Heart left ventricle (tissue), 16 donors: Measurements from ENCODE around the gene RBM20. TPM values are rescaled to one million over a fixed set of nuclear protein-coding genes. Genes with fewer than 3 reads are reported as not detected.
"Not testable (repeated sequence)": the region's sequence is repeated elsewhere in the genome, so short reads cannot be mapped to it uniquely, and the experiment has no call there.

ENCODE experiments used
- ATAC-seq, 4 donors: fragments of 200-7000 bp; cut with Tn5 transposase; one replicate each; pipeline ENCODE4 v1.9.1; 2020 to 2022; ENCODE audit warnings: moderate library complexity in 4 of 4, mild to moderate bottlenecking in 3 of 4, moderate number of reproducible peaks in 1 of 4
- DNase-seq, 5 donors: peaks; one replicate each; pipeline ENCODE4 v3.0.0-alpha.2; 2020
- H3K27ac ChIP-seq, 12 donors: fragments of 200-600 bp; sonication (generic) in 4 of 12; one replicate each; pipeline versions ENCODE4 v1.5.0 to v1.8.0; 2016 to 2022; ENCODE audit warnings: mild to moderate bottlenecking in 2 of 12
- H3K27me3 ChIP-seq, 9 donors: fragments of 200-600 bp; sonication (generic) in 2 of 9; one replicate each; pipeline versions ENCODE4 v1.5.1 to v1.8.0; 2016 to 2022; ENCODE audit warnings: mild to moderate bottlenecking in 3 of 9
- H3K36me3 ChIP-seq, 9 donors: fragments of 200-600 bp; sonication (generic) in 2 of 9; one replicate each; pipeline versions ENCODE4 v1.5.0 to v1.8.0; 2018 to 2022; ENCODE audit warnings: mild to moderate bottlenecking in 2 of 9
- H3K4me1 ChIP-seq, 12 donors: fragments of 200-600 bp; sonication (generic) in 4 of 12; one replicate each; pipeline versions ENCODE4 v1.5.0 to v1.8.0; 2016 to 2022; ENCODE audit warnings: mild to moderate bottlenecking in 3 of 12
- H3K4me3 ChIP-seq, 12 donors: fragments of 200-600 bp; sonication (generic) in 4 of 12; one replicate each; pipeline versions ENCODE4 v1.5.0 to v1.8.0; 2017 to 2022; ENCODE audit warnings: mild to moderate bottlenecking in 9 of 12, moderate library complexity in 4 of 12
- H3K9me3 ChIP-seq, 12 donors: fragments of 200-600 bp; sonication (generic) in 4 of 12; one replicate each; pipeline versions ENCODE4 v1.5.0 to v1.8.0; 2016 to 2022; ENCODE audit warnings: mild to moderate bottlenecking in 1 of 12
- POLR2A ChIP-seq, 2 donors: fragments of 450-650 bp; IDR thresholded peaks; one replicate each; pipeline ENCODE4 v1.6.1; 2017; ENCODE audit warnings: antibody characterized with exemption in 2 of 2, mild to moderate bottlenecking in 2 of 2, moderate library complexity in 2 of 2
- WGBS, 4 donors: extraction: QIAGEN DNeasy Blood & Tissue Kit in 2 of 4; methylation state at CpG; one replicate each; pipeline versions ENCODE4 v1.1.5 to v1.1.7; 2013 to 2018; 5-methylcytosine and 5-hydroxymethylcytosine counted together
- intact Hi-C, 10 donors: fragments of 100-400 bp; cut with DNase I; formaldehyde crosslinking; loops; one replicate each; pipeline versions ENCODE4 v1.11.1 to v1.14.2; 2022
- polyA plus RNA-seq, 2 donors: library from polyadenylated mRNA; stranded (reverse); fragments of 200-250 nt; gene quantifications; one replicate each; pipeline ENCODE4 v1.2.3, GENCODE V29; 2013
- total RNA-seq, 9 donors: library from RNA; depleted of rRNA in 2 of 9; stranded (reverse); fragments of >200 nt in 2 of 9; fragmentation: NEBNext Ultra II Directional in 3 of 9; extraction: Animal tissue kit (Norgen Biotek cat#: 25700) in 3 of 9; gene quantifications; one replicate each; pipeline versions ENCODE4 v1.1.0 to v1.2.4, GENCODE V29; 2016 to 2023
- TF ChIP-seq, protein P1 (sequence below), 12 donors: fragments of 200-600 bp; sonication (generic) in 4 of 12; IDR thresholded peaks; one replicate each; pipeline versions ENCODE4 v1.5.0 to v1.8.0; 2018 to 2022; ENCODE audit warnings: antibody characterized with exemption in 12 of 12, mild to moderate bottlenecking in 5 of 12
- donor health status: ischemic (EF 13 %, LVEDD 7.1; RV severe dilation, severe dysfunction).
- donor health status: healthy with polysubstance abuse.
- donor health status: DM: no; HTN: yes; CAD: no.
- donor health status: DM: no; HTN: no; CAD: no.
- donor health status: ischemic (EF 25% LVEDD 6.9; RV normal size, moderate dysfunction).
- donor health status: ischemic (EF 25% LVEDD 5.7; RV mildly dilated, moderate dysfunction).
- donor health status: healthy.
- donor health status: DM: yes; HTN: yes; CAD: no.
- donor health status: ischemic (EF 35%, LVEDD 5.7; RV mildly dilated, moderate dysfunction).
- donor health status: nonischemic (EF 11% LVEDD 7.7; RV severe dilation, severe dysfunction).
- donor health status: DM: yes; HTN: yes; CAD: no.
- donor health status: PGD.
- donor health status: ischemic (EF 29% LVEDD 5.4; RV normal size, mild dysfunction).
- donor health status: nonischemic (EF 23%, LVEDD 6.1; RV moderate dilation, normal function).

The RBM20 gene
- total and polyA plus RNA-seq, 11 donors = 29.9 to 152 (median 91.2) TPM

- H3K27me3 ChIP-seq = peaks cover 0 to 25% (median 0%) of the 10 kb centered on the region in 9 donors
- peak in 2 of 4 donors; percentile 9 to 37 for ATAC-seq
- intact Hi-C loops = no loop called here
- TF ChIP-seq, protein P1, sequence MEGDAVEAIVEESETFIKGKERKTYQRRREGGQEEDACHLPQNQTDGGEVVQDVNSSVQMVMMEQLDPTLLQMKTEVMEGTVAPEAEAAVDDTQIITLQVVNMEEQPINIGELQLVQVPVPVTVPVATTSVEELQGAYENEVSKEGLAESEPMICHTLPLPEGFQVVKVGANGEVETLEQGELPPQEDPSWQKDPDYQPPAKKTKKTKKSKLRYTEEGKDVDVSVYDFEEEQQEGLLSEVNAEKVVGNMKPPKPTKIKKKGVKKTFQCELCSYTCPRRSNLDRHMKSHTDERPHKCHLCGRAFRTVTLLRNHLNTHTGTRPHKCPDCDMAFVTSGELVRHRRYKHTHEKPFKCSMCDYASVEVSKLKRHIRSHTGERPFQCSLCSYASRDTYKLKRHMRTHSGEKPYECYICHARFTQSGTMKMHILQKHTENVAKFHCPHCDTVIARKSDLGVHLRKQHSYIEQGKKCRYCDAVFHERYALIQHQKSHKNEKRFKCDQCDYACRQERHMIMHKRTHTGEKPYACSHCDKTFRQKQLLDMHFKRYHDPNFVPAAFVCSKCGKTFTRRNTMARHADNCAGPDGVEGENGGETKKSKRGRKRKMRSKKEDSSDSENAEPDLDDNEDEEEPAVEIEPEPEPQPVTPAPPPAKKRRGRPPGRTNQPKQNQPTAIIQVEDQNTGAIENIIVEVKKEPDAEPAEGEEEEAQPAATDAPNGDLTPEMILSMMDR (IDR thresholded peaks at IDR 0.05) = no peak
- no peak for TF ChIP-seq POLR2A (IDR thresholded peaks at IDR 0.05)
- DNase-seq = no peak
- H3K36me3 ChIP-seq = no peaks in the 10 kb centered on the region
- H3K4me3 ChIP-seq = no peak overlapping the region
- H3K4me1 ChIP-seq = peaks cover 0 to 50% (median 12%) of the 10 kb centered on the region in 12 donors
- 17 to 24% (median 20%) methylated on average over 9 to 10 of the region's 10 CpGs for WGBS, 4 donors
- H3K9me3 ChIP-seq = no peaks in the 10 kb centered on the region
- peak overlapping the region; percentile 51 to 90 (median 78) for H3K27ac ChIP-seq
Measured at GRCh38 chr10:110637558-110638053, 6.5 kb upstream of the RBM20 start.

- TF ChIP-seq, protein P1 (IDR thresholded peaks at IDR 0.05) = no peak
- TF ChIP-seq POLR2A (IDR thresholded peaks at IDR 0.05) = no peak
- peaks cover 0 to 32% (median 5%) of the 10 kb centered on the region in 9 donors for H3K27me3 ChIP-seq
- 83 to 90% (median 85%) methylated on average over 3 of the region's 3 CpGs for WGBS, 4 donors
- ATAC-seq (no peak), DNase-seq (no peak)
- H3K36me3 ChIP-seq = no peaks in the 10 kb centered on the region
- H3K9me3 ChIP-seq = no peaks in the 10 kb centered on the region
- peaks cover 0 to 54% (median 14%) of the 10 kb centered on the region in 12 donors for H3K4me1 ChIP-seq
- intact Hi-C loops = no loop called here
- H3K4me3 ChIP-seq = no peak overlapping the region
- peak overlapping the region in 8 of 12 donors; percentile 61 to 90 (median 80) for H3K27ac ChIP-seq
Measured at GRCh38 chr10:110638319-110638718, 5.8 kb upstream of the RBM20 start.

DNA sequence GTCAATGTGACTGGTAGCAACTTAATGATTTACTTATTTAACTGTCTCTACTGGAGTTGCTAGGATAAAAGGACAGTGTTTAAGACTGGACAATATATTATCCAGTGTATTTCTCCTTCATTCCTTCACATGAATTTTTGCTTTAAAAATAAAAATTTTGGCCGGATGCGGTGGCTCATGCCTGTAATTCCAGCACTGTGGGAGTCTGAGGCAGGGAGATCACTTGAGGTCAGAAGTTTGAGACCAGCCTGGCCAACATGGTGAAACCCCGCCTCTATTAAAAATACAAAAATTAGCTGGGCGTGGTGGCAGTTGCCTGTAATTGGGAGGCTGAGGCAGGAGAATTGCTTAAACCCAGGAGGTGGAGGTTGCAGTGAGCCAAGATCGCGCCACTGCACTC, 5.1 kb upstream of the RBM20 start:
- Histone ChIP-seq H3K4me1 (peaks cover 0 to 56% (median 20%) of the 10 kb centered on the region in 12 donors), H3K27me3 (peaks cover 0 to 39% (median 12%) of the 10 kb centered on the region in 9 donors)
- DNase-seq, H3K27ac ChIP-seq, H3K9me3 ChIP-seq, H3K4me3 ChIP-seq, ATAC-seq, intact Hi-C loops, H3K36me3 ChIP-seq: not testable (repeated sequence)
- WGBS, 4 donors = 93 to 95% (median 95%) methylated on average over 6 of the region's 6 CpGs

- intact Hi-C loops = loop anchor here in 3 of 10 donors (5.0 to 10.0 kb wide), 2 partner anchors 42 to 125 kb away; no protein-coding TSS in a partner anchor
- H3K27ac ChIP-seq, ATAC-seq, H3K36me3 ChIP-seq, H3K9me3 ChIP-seq, DNase-seq, H3K4me3 ChIP-seq: not testable (repeated sequence)
- 74 to 95% (median 80%) methylated on average over 6 of the region's 6 CpGs for WGBS, 4 donors
- peaks cover 0 to 53% (median 23%) of the 10 kb centered on the region in 12 donors for H3K4me1 ChIP-seq
- peaks cover 0 to 47% (median 16%) of the 10 kb centered on the region in 9 donors for H3K27me3 ChIP-seq
Measured at GRCh38 chr10:110639858-110640257, 4.3 kb upstream of the RBM20 start.

DNA sequence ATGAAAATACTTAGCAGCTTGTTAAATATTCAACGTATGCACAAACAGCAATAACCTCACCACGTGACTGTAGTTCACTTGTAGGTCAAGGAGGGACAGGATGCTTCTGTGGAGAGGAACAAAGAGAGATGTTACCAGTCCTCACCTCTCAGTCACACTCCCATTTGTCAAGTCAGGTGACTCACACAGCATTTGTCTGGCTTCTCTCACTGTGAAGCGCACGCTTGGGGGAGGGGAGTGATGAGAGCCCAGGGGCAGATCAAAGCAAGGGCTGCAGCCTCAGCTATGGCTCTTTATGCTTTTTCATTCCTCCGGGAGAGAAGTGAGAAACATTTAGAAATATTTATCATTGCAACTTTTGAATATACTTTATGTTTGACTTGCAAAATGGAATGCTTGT, 2.9 kb upstream of the RBM20 start:
- ATAC-seq (peak; percentile 55 to 67 (median 60)), DNase-seq (peak; percentile 63 to 84 (median 76))
- intact Hi-C loops = loop anchor here in 3 of 10 donors (5.0 to 10.0 kb wide), 2 partner anchors 41 to 124 kb away; no protein-coding TSS in a partner anchor
- peaks cover 0 to 40% (median 20%) of the 10 kb centered on the region in 12 donors for H3K4me1 ChIP-seq
- peak overlapping the region in 2 of 12 donors; percentile 0 to 1 for H3K4me3 ChIP-seq
- no peaks in the 10 kb centered on the region for H3K9me3 ChIP-seq
- TF ChIP-seq POLR2A (IDR thresholded peaks at IDR 0.05) = no peak
- TF ChIP-seq, protein P1 (IDR thresholded peaks at IDR 0.05) = no peak
- 14 to 31% (median 20%) methylated on average over 5 of the region's 5 CpGs for WGBS, 4 donors
- H3K27me3 ChIP-seq = peaks cover 0 to 61% (median 20%) of the 10 kb centered on the region in 9 donors
- no peaks in the 10 kb centered on the region for H3K36me3 ChIP-seq
- peak overlapping the region in 11 of 12 donors; percentile 82 to 96 (median 92) for H3K27ac ChIP-seq
